ENCODE results near the gene PCBP3. TPM values are rescaled to one million over a fixed set of nuclear protein-coding genes. Genes with fewer than 3 reads are reported as not detected.
A peak's percentile ranks its signal among the peaks of the same experiment; 100 is the strongest.
"Not testable (repeated sequence)": the region's sequence is repeated elsewhere in the genome, so short reads cannot be mapped to it uniquely, and the experiment has no call there.

Gene PCBP3
- total RNA-seq, 1 donor from 2014 or later: 0.72 TPM

GRCh38 chr21:45848805-45849204 is 205.3 kb downstream of the PCBP3 start:
- no peak for ATAC-seq

DNA sequence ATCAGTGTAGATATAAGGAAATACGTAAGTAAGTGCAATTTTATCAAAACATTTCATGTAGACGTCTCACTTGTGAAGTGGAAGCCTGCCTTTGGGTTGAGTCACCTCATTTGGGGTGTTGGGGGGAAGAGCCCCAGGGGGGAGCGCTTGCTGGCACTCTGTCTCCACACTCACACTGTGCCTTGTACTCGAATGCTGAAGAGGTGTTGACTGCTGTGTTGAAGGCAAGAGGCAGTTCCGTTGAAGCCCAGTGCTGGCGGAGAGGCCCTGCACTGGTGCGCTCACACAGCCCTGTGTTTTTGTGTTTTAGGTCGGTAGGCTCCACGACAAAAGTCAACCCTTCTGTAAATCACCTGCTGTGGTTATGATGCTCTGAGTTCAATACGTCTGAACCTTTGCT is 206.1 kb downstream of the PCBP3 start:
- no peak for ATAC-seq

- no peak for ATAC-seq
These were observed 206.7 kb downstream of the PCBP3 start for GRCh38 chr21:45850181-45850580.

- not testable (repeated sequence) for ATAC-seq
These were observed 208.9 kb downstream of the PCBP3 start for GRCh38 chr21:45852386-45852785.

GRCh38 chr21:45852886-45853400 is 209.4 kb downstream of the PCBP3 start:
- no peak for ATAC-seq

GRCh38 chr21:45853703-45854342 is 210.3 kb downstream of the PCBP3 start:
- peak; percentile 48 for ATAC-seq

- ATAC-seq: no peak
These were observed 211.2 kb downstream of the PCBP3 start for GRCh38 chr21:45854690-45855247.

- no peak for ATAC-seq
These were observed 211.8 kb downstream of the PCBP3 start for GRCh38 chr21:45855248-45855811.

DNA sequence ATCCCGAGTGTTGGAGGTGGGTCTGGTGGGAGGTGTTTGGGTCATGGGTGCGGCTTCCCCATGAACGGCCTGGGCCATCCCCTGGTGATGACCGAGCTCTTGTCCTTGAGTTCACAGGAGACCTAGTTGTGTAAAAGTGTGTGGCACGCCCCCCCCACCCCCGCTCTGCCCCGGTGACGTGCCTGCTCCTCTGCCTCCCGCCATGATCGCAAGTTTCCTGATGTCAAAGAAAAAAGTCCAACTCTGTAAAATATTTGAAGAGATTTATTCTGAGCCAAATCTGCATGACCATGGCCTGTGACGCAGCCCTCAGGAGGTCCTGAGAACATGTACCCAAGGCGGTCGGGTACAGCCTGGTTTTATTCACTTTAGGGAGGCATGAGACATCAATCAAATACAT is 212.9 kb downstream of the PCBP3 start:
- ATAC-seq: no peak

DNA sequence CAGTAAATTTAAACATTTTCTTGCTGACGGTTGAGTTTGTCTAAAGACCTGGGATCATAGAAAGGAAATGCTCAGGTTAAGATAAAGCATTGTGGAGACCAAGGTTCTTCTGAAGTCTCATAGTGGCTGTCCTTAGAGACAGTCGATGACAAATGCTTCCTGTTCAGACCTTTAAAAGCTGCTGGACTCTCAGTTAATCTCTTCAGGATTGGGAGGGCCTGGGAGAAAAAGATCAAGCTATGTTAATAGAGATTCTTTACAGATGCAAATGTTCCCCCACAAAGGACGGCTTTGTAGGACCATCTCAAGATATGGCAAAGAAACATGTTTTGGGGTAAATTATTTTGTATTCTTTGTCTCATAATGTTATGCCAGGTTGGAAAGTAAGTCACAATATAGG is 213.4 kb downstream of the PCBP3 start:
- ATAC-seq: no peak

DNA sequence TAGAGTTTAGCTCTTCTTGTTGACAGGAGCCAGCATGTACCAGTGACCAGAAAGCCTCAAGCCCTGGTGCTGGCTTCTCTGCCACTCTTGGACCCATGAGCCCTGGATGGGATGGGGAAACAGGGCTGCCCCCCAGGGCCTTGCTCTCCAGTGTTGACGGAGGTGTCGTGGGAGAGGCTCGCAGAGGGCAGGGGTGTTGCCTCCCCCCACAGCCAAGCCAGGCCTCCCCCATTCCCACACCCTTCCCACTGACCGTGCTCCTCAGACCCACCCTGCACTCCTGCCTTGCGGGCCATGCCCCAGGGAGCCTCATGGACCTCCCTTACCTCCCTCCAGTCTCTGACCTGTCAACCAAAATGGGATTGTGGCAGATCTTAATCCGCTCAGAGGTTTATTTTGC is 214.2 kb downstream of the PCBP3 start:
- ATAC-seq: no peak

DNA sequence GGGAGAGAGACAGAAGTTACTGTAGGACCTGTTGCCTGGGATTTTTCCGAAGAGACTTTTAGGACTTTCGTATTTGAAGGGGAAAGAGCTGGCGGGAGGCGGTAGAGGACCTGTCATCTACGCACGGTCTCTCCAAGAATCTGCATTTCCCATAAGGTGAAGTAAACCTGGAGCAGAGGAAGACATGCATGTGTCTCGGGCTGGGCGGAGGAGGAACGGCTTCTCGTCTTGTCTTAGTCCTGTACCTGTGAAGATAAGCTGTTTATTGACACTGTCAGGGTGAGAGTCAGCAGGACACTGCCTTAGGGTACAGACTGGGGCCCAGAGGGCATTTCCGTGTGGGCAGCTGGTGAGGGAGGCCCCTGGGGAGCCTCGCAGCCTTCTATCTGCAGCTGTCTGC is 214.7 kb downstream of the PCBP3 start:
- ATAC-seq: no peak

GRCh38 chr21:45859041-45859761 is 215.7 kb downstream of the PCBP3 start:
- peak; percentile 11 for ATAC-seq

DNA sequence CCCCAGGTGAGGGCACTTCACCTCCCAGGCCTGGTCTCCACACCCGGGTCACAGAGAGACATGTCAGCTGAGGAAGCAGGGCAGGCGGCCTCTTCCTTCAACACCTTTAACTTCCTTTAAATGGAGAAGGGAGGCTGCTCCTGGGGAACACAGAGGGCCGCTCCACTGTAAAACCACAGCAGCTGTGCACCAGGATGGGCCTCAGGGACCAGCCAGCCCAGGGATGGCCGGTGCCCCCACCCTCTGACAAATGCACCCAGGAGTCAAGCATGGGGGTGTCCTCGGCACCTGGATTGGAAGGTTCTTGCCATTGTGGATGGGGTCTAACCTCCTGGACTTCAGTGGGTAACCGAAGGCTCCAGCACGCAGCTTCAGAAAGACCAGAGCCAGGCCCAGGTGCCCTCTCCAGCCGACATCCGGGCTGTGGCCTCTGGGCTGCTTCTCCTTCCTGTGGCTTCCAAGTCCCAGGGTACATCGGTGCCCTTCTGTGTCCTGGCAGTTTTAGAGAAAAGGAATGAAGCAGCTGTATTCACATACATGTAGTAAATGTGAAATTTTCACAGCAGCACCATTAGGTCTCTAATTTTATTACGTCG is 216.3 kb downstream of the PCBP3 start:
- ATAC-seq: no peak

- ATAC-seq: no peak
These were observed 217.1 kb downstream of the PCBP3 start for GRCh38 chr21:45860493-45861155.

GRCh38 chr21:45861156-45861870 is 217.8 kb downstream of the PCBP3 start:
- ATAC-seq: no peak

- ATAC-seq: no peak
These were observed 219.2 kb downstream of the PCBP3 start for GRCh38 chr21:45862543-45863207.

DNA sequence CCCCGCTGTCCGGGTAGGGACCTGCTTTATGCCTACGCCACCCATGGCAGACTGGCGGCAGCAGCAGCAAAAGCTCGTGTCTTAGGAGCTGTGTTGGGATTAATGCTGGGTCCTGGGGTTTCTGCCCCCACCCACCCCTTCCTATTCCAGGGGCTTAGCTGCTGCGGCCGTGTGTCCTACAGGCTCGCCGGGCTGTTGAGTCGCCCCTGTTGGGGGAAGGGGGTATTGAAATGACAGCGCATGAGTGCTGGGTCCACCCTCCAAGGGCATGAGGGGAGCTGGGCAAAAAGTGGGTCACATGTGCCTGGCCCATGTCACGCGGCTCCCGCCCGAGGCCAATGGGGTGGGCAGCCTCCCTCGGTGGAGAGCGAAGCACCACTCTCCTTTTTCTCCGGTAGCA is 219.7 kb downstream of the PCBP3 start:
- no peak for ATAC-seq

GRCh38 chr21:45863751-45864150 is 220.2 kb downstream of the PCBP3 start:
- ATAC-seq: no peak

DNA sequence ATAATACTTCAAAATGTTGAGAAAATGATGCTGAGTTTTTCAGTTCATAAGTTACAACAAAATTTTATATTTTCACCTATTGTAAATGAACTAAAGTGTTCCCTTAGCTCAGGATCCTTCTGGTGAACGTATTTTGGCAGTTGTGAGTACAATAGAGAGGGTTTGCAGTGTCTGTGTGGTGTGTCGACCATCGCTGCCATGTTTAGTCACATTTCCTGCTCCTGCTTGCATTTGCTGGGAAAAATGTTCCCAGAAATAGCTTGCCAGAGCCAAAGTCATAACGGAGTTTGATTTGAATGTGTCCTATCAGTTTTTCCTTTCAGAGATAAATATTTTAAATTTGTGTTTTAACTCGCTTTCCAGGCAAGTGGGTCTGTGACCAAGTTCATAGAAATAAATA is 220.9 kb downstream of the PCBP3 start:
- ATAC-seq: no peak

DNA sequence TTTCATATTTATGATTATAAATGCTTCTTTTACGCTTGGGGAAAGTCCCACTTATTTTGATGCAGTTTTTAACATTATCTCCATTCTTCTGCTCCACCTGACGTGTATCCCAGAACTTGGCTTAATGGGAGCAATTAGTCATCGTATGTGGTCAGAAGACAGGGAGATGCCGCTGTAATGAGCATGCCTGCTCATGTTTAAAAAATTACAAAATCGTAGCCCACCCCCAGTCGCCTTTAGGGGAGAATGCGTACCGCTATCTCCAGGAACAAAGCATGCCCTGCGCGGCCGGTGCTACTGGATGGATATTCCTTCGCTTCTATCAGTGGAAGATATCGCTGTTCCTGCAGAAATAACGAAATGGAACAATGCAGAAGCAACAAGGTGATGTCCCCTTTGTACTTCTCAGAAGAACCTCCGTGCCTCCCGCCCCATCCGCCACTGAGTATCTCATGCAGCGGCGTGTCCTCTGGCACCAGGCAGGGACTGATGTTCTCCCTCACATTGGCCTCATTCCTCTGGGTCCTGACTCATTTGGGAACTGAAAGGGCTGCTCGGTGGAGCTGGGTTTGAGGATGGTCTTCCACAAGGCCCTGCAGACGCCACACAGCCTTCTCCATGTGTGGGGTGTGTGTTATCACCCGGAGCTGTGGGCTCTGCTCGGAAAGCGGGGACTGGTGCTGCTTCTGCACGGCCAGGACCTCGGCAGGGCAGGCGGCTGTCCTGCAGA is 221.7 kb downstream of the PCBP3 start:
- ATAC-seq: no peak

Data from esophagus mucosa (tissue), 1 donor.